ENCODE measurements around the gene MMS19. TPM values are rescaled to one million over a fixed set of nuclear protein-coding genes. Genes with fewer than 3 reads are reported as not detected.

MMS19 gene
- total RNA-seq, 2 experiments from 2014 or later: 74.8 to 95.7 TPM

DNA sequence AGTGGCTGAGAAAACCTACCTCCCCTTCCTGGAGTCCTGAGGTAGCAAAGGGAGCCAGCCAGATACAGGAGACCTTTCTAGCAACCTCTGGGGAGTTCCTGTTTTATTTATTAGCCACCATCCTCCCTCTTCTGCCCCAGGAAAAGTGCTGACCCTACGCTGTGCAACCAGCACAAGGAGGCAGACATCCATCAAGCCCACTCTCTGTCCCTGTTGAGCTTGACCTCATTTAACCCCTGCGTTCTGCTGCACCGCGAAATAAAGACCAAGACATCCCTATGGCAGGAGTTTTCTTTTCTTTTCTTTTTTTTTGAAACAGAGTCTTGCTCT lies 49.0 kb upstream of the MMS19 start:
- TF ChIP-seq EZH2phosphoT487 (IDR thresholded peaks at IDR 0.05; ENCODE audit: borderline replicate concordance, low read depth, low read length): no peak
- TF ChIP-seq, protein P1, sequence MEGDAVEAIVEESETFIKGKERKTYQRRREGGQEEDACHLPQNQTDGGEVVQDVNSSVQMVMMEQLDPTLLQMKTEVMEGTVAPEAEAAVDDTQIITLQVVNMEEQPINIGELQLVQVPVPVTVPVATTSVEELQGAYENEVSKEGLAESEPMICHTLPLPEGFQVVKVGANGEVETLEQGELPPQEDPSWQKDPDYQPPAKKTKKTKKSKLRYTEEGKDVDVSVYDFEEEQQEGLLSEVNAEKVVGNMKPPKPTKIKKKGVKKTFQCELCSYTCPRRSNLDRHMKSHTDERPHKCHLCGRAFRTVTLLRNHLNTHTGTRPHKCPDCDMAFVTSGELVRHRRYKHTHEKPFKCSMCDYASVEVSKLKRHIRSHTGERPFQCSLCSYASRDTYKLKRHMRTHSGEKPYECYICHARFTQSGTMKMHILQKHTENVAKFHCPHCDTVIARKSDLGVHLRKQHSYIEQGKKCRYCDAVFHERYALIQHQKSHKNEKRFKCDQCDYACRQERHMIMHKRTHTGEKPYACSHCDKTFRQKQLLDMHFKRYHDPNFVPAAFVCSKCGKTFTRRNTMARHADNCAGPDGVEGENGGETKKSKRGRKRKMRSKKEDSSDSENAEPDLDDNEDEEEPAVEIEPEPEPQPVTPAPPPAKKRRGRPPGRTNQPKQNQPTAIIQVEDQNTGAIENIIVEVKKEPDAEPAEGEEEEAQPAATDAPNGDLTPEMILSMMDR (conservative IDR thresholded peaks at IDR 0.05; ENCODE audit: low read length): no peak
- BruUV-seq (replicated peaks): no TSS peak

DNA sequence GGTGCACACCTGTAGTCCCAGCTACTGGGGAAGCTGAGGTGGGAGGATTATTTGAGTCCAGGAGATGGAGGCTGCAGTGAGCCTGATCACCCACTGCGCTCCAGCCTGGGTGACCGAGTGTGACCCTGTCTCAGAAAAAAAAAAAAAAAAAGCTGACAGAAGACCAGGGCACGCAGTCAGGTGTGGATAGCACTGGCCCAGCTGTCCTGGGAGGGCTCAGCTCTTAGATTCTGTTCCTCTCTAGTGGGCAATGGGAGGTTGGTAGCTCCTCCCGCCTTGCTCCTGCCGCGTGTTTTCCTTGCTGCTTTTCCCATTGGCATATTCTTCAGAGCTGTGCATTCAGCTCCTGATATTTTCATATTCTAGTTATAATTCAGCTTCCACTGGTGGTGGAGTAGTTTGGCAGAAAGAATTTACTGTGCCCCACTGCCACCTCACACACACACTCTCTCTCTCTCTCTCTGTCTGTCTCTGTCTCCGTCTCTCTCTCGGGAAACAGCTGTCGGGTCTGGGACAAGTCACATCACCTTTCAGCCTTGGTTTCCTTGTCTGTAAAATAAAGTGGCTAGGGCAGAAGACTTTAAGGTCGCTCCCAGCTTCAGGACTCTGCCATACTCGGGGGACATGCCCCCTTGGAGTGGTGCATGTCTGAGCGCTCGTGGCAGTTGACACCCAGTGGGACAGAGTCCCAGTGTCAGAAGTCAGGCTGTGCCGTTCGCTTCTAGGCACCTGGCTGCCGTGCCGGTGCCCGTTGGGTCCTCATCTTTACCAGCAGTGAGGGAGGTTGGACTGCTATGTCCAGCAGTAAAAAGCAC lies 48.4 kb upstream of the MMS19 start:
- intact Hi-C loops (cut with micrococcal nuclease; ENCODE audit: unreplicated experiment): no loop called here
- no peaks in the 10 kb centered on the region for H3K4me1 ChIP-seq (ENCODE audit: insufficient read depth, low read length, poor library complexity, severe bottlenecking)
- CTCF ChIA-PET (ENCODE audit: unreplicated experiment): no interaction called here
- DNase-seq (ENCODE audit: low spot score): no peak
- no peaks in the 10 kb centered on the region for H3K36me3 ChIP-seq (ENCODE audit: insufficient read depth, low read length)
- H4K20me1 ChIP-seq (ENCODE audit: insufficient read depth, low read length): no peaks in the 10 kb centered on the region
- no peak overlapping the region for H3K27ac ChIP-seq (ENCODE audit: low read depth, low read length, poor library complexity, severe bottlenecking)
- H3K4me2 ChIP-seq (ENCODE audit: low read length): no peak overlapping the region
- H3K9me2 ChIP-seq (ENCODE audit: insufficient read depth, low read length): no peaks in the 10 kb centered on the region
- H3K4me3 ChIP-seq (ENCODE audit: low read depth, low read length, poor library complexity, severe bottlenecking): no peak overlapping the region
- POLR2A ChIA-PET: interaction anchor here (0.6 to 1.1 kb wide), 4 partner anchors 41 to 181 kb away, joined by 3 to 5 read pairs (median 4); no protein-coding TSS in a partner anchor
- no peaks in the 10 kb centered on the region for H3K9me3 ChIP-seq (ENCODE audit: low read length)
- no peaks in the 10 kb centered on the region for H3K79me2 ChIP-seq (ENCODE audit: insufficient read depth, low read depth, low read length)
- no peak overlapping the region for H2AFZ ChIP-seq (ENCODE audit: low read length)
- TF ChIP-seq, protein P1 (conservative IDR thresholded peaks at IDR 0.05; ENCODE audit: low read length): no peak
- no peak for TF ChIP-seq EZH2phosphoT487 (IDR thresholded peaks at IDR 0.05; ENCODE audit: borderline replicate concordance, low read depth, low read length)
- no TSS peak for BruUV-seq (replicated peaks)

More for the DNA sequence above, 49.0 kb upstream of the MMS19 start:
- no peaks in the 10 kb centered on the region for H3K9me2 ChIP-seq (ENCODE audit: insufficient read depth, low read length)
- CTCF ChIA-PET (ENCODE audit: unreplicated experiment): no interaction called here
- POLR2A ChIA-PET: interaction anchor here (0.8 to 1.0 kb wide), 2 partner anchors 10 to 109 kb away, joined by 3 to 6 read pairs; no protein-coding TSS in a partner anchor
- no peaks in the 10 kb centered on the region for H4K20me1 ChIP-seq (ENCODE audit: insufficient read depth, low read length)
- no peak overlapping the region for H3K4me2 ChIP-seq (ENCODE audit: low read length)
- H3K9me3 ChIP-seq (ENCODE audit: low read length): no peaks in the 10 kb centered on the region
- intact Hi-C loops (cut with micrococcal nuclease; ENCODE audit: unreplicated experiment): no loop called here
- no peak overlapping the region for H2AFZ ChIP-seq (ENCODE audit: low read length)
- DNase-seq (ENCODE audit: low spot score): no peak
- H3K4me1 ChIP-seq (ENCODE audit: insufficient read depth, low read length, poor library complexity, severe bottlenecking): no peaks in the 10 kb centered on the region
- H3K36me3 ChIP-seq (ENCODE audit: insufficient read depth, low read length): no peaks in the 10 kb centered on the region
- no peaks in the 10 kb centered on the region for H3K79me2 ChIP-seq (ENCODE audit: insufficient read depth, low read depth, low read length)
- no peak overlapping the region for H3K4me3 ChIP-seq (ENCODE audit: low read depth, low read length, poor library complexity, severe bottlenecking)
- H3K27ac ChIP-seq (ENCODE audit: low read depth, low read length, poor library complexity, severe bottlenecking): no peak overlapping the region

DNA sequence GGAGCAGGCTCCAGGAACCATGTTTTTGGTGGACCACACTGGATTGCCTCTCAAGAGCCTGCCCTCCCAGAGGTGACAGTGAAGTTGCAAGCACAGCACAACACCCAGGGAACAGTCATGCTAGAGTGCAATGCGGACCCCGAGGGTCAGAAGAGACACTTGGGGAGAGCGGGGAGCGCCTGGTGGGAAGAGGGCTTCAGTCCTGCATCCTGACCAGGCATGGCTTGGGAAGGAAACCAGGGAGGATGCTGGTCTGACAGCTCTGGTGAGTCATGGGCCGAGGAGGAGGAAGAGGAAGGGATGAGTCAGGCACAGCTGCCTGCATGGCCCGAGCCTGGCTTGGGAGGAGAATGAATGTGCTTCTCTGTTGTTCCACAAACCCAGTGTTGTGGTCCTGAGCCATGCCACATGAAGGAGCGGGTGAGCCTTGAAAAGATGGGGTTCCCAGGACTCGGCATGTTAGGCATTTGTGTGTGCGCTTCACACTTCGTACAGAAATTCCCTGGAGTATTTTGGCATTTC lies 44.9 kb upstream of the MMS19 start:
- Histone ChIP-seq H3K79me2 (ENCODE audit: insufficient read depth, low read depth, low read length) (no peaks in the 10 kb centered on the region), H3K27ac (ENCODE audit: low read depth, low read length, poor library complexity, severe bottlenecking) (no peak overlapping the region), H3K4me1 (ENCODE audit: insufficient read depth, low read length, poor library complexity, severe bottlenecking) (no peaks in the 10 kb centered on the region), H3K9me2 (ENCODE audit: insufficient read depth, low read length) (no peaks in the 10 kb centered on the region), H3K9me3 (ENCODE audit: low read length) (no peaks in the 10 kb centered on the region), H4K20me1 (ENCODE audit: insufficient read depth, low read length) (no peaks in the 10 kb centered on the region), H3K4me3 (ENCODE audit: low read depth, low read length, poor library complexity, severe bottlenecking) (no peak overlapping the region), H3K4me2 (ENCODE audit: low read length) (no peak overlapping the region), H3K36me3 (ENCODE audit: insufficient read depth, low read length) (no peaks in the 10 kb centered on the region), H2AFZ (ENCODE audit: low read length) (no peak overlapping the region)
- intact Hi-C loops (cut with micrococcal nuclease; ENCODE audit: unreplicated experiment): no loop called here
- TF ChIP-seq, protein P1 (conservative IDR thresholded peaks at IDR 0.05; ENCODE audit: low read length): no peak
- TF ChIP-seq EZH2phosphoT487 (IDR thresholded peaks at IDR 0.05; ENCODE audit: borderline replicate concordance, low read depth, low read length): no peak
- BruUV-seq (replicated peaks): no TSS peak
- DNase-seq (ENCODE audit: low spot score): no peak
- ChIA-PET POLR2A (no interaction called here), CTCF (ENCODE audit: unreplicated experiment) (no interaction called here)
